ENCODE data around the gene ZBED3. TPM values are rescaled to one million over a fixed set of nuclear protein-coding genes. Genes with fewer than 3 reads are reported as not detected.
"Not testable (repeated sequence)": the region's sequence is repeated elsewhere in the genome, so short reads cannot be mapped to it uniquely, and the experiment has no call there.

Gene ZBED3
- total RNA-seq, 1 experiment from 2014 or later, result 0.63 TPM

GRCh38 chr5:77083088-77083487, 4.0 kb downstream of the ZBED3 start:
- in situ Hi-C loops (cut with HindIII; ENCODE audit: low pct_unique_long_range_greater_than_20kb, low sequenced_read_pairs), result no loop called here
- no peak for DNase-seq (ENCODE audit: low read depth, low spot score)

- no peak for DNase-seq (ENCODE audit: low read depth, low spot score)
- in situ Hi-C loops (cut with HindIII; ENCODE audit: low pct_unique_long_range_greater_than_20kb, low sequenced_read_pairs), result no loop called here
These were observed 4.8 kb downstream of the ZBED3 start for GRCh38 chr5:77082280-77082679.

- DNase-seq (ENCODE audit: low read depth, low spot score), result no peak
- in situ Hi-C loops (cut with HindIII; ENCODE audit: low pct_unique_long_range_greater_than_20kb, low sequenced_read_pairs), result no loop called here
These were observed 6.2 kb downstream of the ZBED3 start for GRCh38 chr5:77080905-77081304.

- DNase-seq (ENCODE audit: low read depth, low spot score); in situ Hi-C loops (cut with HindIII; ENCODE audit: low pct_unique_long_range_greater_than_20kb, low sequenced_read_pairs): not testable (repeated sequence)
These were observed 6.6 kb downstream of the ZBED3 start for GRCh38 chr5:77080479-77080878.

- no peak for DNase-seq (ENCODE audit: low read depth, low spot score)
- in situ Hi-C loops (cut with HindIII; ENCODE audit: low pct_unique_long_range_greater_than_20kb, low sequenced_read_pairs), result no loop called here
These were observed 9.3 kb downstream of the ZBED3 start for GRCh38 chr5:77077829-77078176.

GRCh38 chr5:77076961-77077828, 9.9 kb downstream of the ZBED3 start:
- DNase-seq (ENCODE audit: low read depth, low spot score), result no peak
- in situ Hi-C loops (cut with HindIII; ENCODE audit: low pct_unique_long_range_greater_than_20kb, low sequenced_read_pairs), result no loop called here

- in situ Hi-C loops (cut with HindIII; ENCODE audit: low pct_unique_long_range_greater_than_20kb, low sequenced_read_pairs), result no loop called here
- no peak for DNase-seq (ENCODE audit: low read depth, low spot score)
These were observed 12.3 kb downstream of the ZBED3 start for GRCh38 chr5:77074745-77075144.

- no peak for DNase-seq (ENCODE audit: low read depth, low spot score)
- in situ Hi-C loops (cut with HindIII; ENCODE audit: low pct_unique_long_range_greater_than_20kb, low sequenced_read_pairs), result no loop called here
These were observed 13.4 kb downstream of the ZBED3 start for GRCh38 chr5:77073667-77074066.

GRCh38 chr5:77066823-77067442, 20.2 kb downstream of the ZBED3 start:
- in situ Hi-C loops (cut with HindIII; ENCODE audit: low pct_unique_long_range_greater_than_20kb, low sequenced_read_pairs), result no loop called here

GRCh38 chr5:77066184-77066583, 20.9 kb downstream of the ZBED3 start:
- no peak for DNase-seq (ENCODE audit: low read depth, low spot score)
- in situ Hi-C loops (cut with HindIII; ENCODE audit: low pct_unique_long_range_greater_than_20kb, low sequenced_read_pairs), result no loop called here

More at GRCh38 chr5:77066823-77067442, 20.2 kb downstream of the ZBED3 start:
- DNase-seq (ENCODE audit: low read depth, low spot score), result no peak

GRCh38 chr5:77065256-77065655, 21.8 kb downstream of the ZBED3 start:
- no peak for DNase-seq (ENCODE audit: low read depth, low spot score)
- in situ Hi-C loops (cut with HindIII; ENCODE audit: low pct_unique_long_range_greater_than_20kb, low sequenced_read_pairs), result no loop called here

GRCh38 chr5:77064040-77064439, 23.0 kb downstream of the ZBED3 start:
- DNase-seq (ENCODE audit: low read depth, low spot score), result no peak
- in situ Hi-C loops (cut with HindIII; ENCODE audit: low pct_unique_long_range_greater_than_20kb, low sequenced_read_pairs), result no loop called here

- no peak for DNase-seq (ENCODE audit: low read depth, low spot score)
- in situ Hi-C loops (cut with HindIII; ENCODE audit: low pct_unique_long_range_greater_than_20kb, low sequenced_read_pairs), result no loop called here
These were observed 40.5 kb downstream of the ZBED3 start for GRCh38 chr5:77046416-77047073.

- in situ Hi-C loops (cut with HindIII; ENCODE audit: low pct_unique_long_range_greater_than_20kb, low sequenced_read_pairs), result no loop called here
- DNase-seq (ENCODE audit: low read depth, low spot score), result no peak
These were observed 51.1 kb downstream of the ZBED3 start for GRCh38 chr5:77035950-77036349.

GRCh38 chr5:77033338-77033737, 53.7 kb downstream of the ZBED3 start:
- no peak for DNase-seq (ENCODE audit: low read depth, low spot score)
- in situ Hi-C loops (cut with HindIII; ENCODE audit: low pct_unique_long_range_greater_than_20kb, low sequenced_read_pairs), result no loop called here

- DNase-seq (ENCODE audit: low read depth, low spot score), result no peak
- in situ Hi-C loops (cut with HindIII; ENCODE audit: low pct_unique_long_range_greater_than_20kb, low sequenced_read_pairs), result no loop called here
These were observed 54.5 kb downstream of the ZBED3 start for GRCh38 chr5:77032635-77033034.

GRCh38 chr5:77031891-77032290, 55.2 kb downstream of the ZBED3 start:
- DNase-seq (ENCODE audit: low read depth, low spot score), result no peak
- in situ Hi-C loops (cut with HindIII; ENCODE audit: low pct_unique_long_range_greater_than_20kb, low sequenced_read_pairs), result no loop called here

Measured in SK-MEL-5 (cell line).